ENCODE measurements around the gene MPST. TPM values are rescaled to one million over a fixed set of nuclear protein-coding genes. Genes with fewer than 3 reads are reported as not detected.
"Not testable (repeated sequence)": the region's sequence is repeated elsewhere in the genome, so short reads cannot be mapped to it uniquely, and the experiment has no call there.

MPST gene
- total RNA-seq, 2 experiments from 2014 or later, result 1.7 to 1.8 TPM

DNA sequence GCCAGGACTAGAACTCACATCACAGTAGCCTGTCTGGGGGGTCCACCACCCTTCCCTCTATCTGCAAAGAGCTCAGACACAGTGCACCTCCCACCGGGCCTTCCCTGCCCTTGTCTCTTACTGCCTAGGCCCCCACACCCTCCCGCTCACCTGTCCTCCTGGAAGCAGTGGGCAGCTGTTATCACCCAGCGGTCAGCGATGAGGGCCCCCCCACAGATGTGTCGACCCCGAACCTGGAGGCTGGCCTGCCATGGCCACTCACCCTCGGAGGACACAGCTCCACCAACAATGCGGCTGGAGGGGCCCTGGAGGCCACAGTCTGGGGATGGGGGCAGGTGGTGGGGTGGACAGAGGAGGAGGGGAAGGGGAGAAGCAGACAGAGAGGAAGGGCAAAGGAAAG is 50.8 kb downstream of the MPST start:
- Mint-ChIP-seq H3K4me3 (no peak overlapping the region), H3K27ac (no peak overlapping the region), H3K4me1 (ENCODE audit: low read depth) (no peaks in the 10 kb centered on the region), H3K9me3 (no peaks in the 10 kb centered on the region), H3K36me3 (ENCODE audit: low read depth) (no peaks in the 10 kb centered on the region), H3K27me3 (peaks cover 20% of the 10 kb centered on the region)
- Histone ChIP-seq H3K4me3 (ENCODE audit: low read length) (no peak overlapping the region), H3K36me3 (ENCODE audit: insufficient read depth, low read length) (no peaks in the 10 kb centered on the region), H3K9me3 (ENCODE audit: control insufficient read depth in 1 of 2, insufficient read depth in 1 of 2, low read length in 2 of 2) (peaks cover 0 to 3% of the 10 kb centered on the region in 2 experiments), H3K4me1 (ENCODE audit: insufficient read depth, low read length) (no peaks in the 10 kb centered on the region), H3K27me3 (ENCODE audit: control insufficient read depth in 1 of 2, insufficient read depth in 2 of 2, low read length in 2 of 2) (peaks cover 18 to 25% of the 10 kb centered on the region in 2 experiments), H3K27ac (ENCODE audit: low read depth in 1 of 2, low read length in 2 of 2) (no peak overlapping the region)
- DNase-seq, result no peak
- no peak for ATAC-seq (ENCODE audit: poor library complexity)
- TF ChIP-seq, protein P1, sequence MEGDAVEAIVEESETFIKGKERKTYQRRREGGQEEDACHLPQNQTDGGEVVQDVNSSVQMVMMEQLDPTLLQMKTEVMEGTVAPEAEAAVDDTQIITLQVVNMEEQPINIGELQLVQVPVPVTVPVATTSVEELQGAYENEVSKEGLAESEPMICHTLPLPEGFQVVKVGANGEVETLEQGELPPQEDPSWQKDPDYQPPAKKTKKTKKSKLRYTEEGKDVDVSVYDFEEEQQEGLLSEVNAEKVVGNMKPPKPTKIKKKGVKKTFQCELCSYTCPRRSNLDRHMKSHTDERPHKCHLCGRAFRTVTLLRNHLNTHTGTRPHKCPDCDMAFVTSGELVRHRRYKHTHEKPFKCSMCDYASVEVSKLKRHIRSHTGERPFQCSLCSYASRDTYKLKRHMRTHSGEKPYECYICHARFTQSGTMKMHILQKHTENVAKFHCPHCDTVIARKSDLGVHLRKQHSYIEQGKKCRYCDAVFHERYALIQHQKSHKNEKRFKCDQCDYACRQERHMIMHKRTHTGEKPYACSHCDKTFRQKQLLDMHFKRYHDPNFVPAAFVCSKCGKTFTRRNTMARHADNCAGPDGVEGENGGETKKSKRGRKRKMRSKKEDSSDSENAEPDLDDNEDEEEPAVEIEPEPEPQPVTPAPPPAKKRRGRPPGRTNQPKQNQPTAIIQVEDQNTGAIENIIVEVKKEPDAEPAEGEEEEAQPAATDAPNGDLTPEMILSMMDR (IDR thresholded peaks at IDR 0.05), result no peak
- intact Hi-C loops (cut with DNase I, micrococcal nuclease), result no loop called here
- ChIA-PET POLR2A (interaction anchor here (2.2 kb wide), 1 partner anchor 10 kb away, joined by 5 read pairs; no protein-coding TSS in a partner anchor), CTCF (no interaction called here)

DNA sequence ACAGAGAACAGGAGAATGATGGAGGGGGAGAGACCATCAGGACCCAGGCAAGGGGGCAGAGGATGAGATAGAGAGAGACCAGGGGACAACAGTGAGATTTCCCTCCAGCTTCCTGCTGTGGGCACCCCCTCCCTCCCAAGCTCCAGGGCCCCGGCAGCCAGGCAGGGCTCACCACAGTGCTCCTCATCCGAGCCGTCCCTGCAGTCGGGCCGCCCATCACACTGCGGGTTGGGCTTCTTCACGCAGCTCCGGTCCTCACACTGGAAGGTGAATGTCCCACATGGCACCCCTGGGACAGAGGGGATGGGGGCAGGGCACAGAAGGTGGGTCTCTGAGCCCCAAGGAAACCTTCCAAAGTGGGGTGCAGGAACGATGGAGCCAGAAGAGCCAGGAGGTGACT is 51.2 kb downstream of the MPST start:
- no peak for ATAC-seq (ENCODE audit: poor library complexity)
- Histone ChIP-seq H3K36me3 (ENCODE audit: insufficient read depth, low read length) (no peaks in the 10 kb centered on the region), H3K4me3 (ENCODE audit: low read length) (no peak overlapping the region), H3K4me1 (ENCODE audit: insufficient read depth, low read length) (no peaks in the 10 kb centered on the region), H3K27me3 (ENCODE audit: control insufficient read depth in 1 of 2, insufficient read depth in 2 of 2, low read length in 2 of 2) (peaks cover 18 to 25% of the 10 kb centered on the region in 2 experiments), H3K27ac (ENCODE audit: low read depth in 1 of 2, low read length in 2 of 2) (no peak overlapping the region), H3K9me3 (ENCODE audit: control insufficient read depth in 1 of 2, insufficient read depth in 1 of 2, low read length in 2 of 2) (peaks cover 0 to 3% of the 10 kb centered on the region in 2 experiments)
- H3K4me1 Mint-ChIP-seq (ENCODE audit: low read depth), result no peaks in the 10 kb centered on the region
- H3K4me3 Mint-ChIP-seq, result no peak overlapping the region
- CTCF ChIA-PET, result no interaction called here
- H3K9me3 Mint-ChIP-seq, result no peaks in the 10 kb centered on the region
- no peaks in the 10 kb centered on the region for H3K36me3 Mint-ChIP-seq (ENCODE audit: low read depth)
- no peak for DNase-seq
- POLR2A ChIA-PET, result interaction anchor here (2.2 kb wide), 1 partner anchor 9 kb away, joined by 5 read pairs; no protein-coding TSS in a partner anchor
- H3K27me3 Mint-ChIP-seq, result peaks cover 20% of the 10 kb centered on the region
- no peak overlapping the region for H3K27ac Mint-ChIP-seq
- TF ChIP-seq, protein P1 (IDR thresholded peaks at IDR 0.05), result no peak
- intact Hi-C loops (cut with DNase I, micrococcal nuclease), result no loop called here

DNA sequence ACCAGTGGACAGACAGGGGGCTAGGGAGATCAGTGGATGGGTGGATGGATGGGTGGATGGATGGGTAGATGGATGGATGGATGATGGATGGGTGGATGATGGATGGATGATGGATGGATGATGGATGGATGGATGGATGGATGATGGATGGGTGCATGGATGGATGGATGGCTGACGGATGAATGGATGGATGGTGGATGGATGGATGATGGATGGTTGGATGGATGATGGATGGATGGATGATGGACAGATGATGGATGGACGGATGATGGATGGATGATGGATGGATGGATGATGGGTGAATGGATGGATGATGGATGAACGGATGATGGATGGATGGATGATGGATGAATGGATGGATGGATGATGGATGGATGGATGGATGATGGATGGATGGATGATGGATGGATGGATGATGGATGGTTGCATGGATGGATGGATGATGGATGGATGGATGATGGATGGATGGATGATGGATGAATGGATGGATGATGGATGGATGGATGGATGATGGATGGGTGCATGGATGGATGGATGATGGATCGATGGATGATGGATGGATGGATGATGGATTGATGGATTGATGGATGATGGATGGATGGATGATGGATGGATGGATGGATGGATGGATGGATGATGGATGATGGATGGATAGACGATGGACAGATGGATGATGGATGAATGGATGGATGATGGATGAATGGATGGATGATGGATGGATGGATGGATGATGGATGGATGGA is 52.5 kb downstream of the MPST start:
- H3K4me3 ChIP-seq (ENCODE audit: low read length); H3K36me3 ChIP-seq (ENCODE audit: insufficient read depth, low read length); ATAC-seq (ENCODE audit: poor library complexity); H3K9me3 Mint-ChIP-seq; POLR2A ChIA-PET; H3K27ac ChIP-seq (ENCODE audit: low read depth in 1 of 2, low read length in 2 of 2); H3K4me3 Mint-ChIP-seq; H3K9me3 ChIP-seq (ENCODE audit: control insufficient read depth in 1 of 2, insufficient read depth in 1 of 2, low read length in 2 of 2); H3K4me1 ChIP-seq (ENCODE audit: insufficient read depth, low read length); H3K27ac Mint-ChIP-seq; intact Hi-C loops (cut with DNase I, micrococcal nuclease); H3K4me1 Mint-ChIP-seq (ENCODE audit: low read depth); H3K36me3 Mint-ChIP-seq (ENCODE audit: low read depth); CTCF ChIA-PET; DNase-seq: not testable (repeated sequence)
- H3K27me3 ChIP-seq (ENCODE audit: control insufficient read depth in 1 of 2, insufficient read depth in 2 of 2, low read length in 2 of 2), result peaks cover 18 to 25% of the 10 kb centered on the region in 2 experiments
- H3K27me3 Mint-ChIP-seq, result peaks cover 20% of the 10 kb centered on the region

Data from CD4-positive, alpha-beta T cell (primary cell).